ENCODE measurements around the gene MAP3K5.

MAP3K5 gene

GRCh38 chr6:136511926-136512325, 280.4 kb downstream of the MAP3K5 start:
- no peak for DNase-seq (ENCODE audit: low read depth)

GRCh38 chr6:136511397-136511796, 280.9 kb downstream of the MAP3K5 start:
- no peak for DNase-seq (ENCODE audit: low read depth)

- DNase-seq (ENCODE audit: low read depth), result no peak
Observed at GRCh38 chr6:136510782-136511181, 281.5 kb downstream of the MAP3K5 start.

GRCh38 chr6:136510299-136510698, 282.0 kb downstream of the MAP3K5 start:
- no peak for DNase-seq (ENCODE audit: low read depth)

GRCh38 chr6:136508725-136509392, 283.4 kb downstream of the MAP3K5 start:
- no peak for DNase-seq (ENCODE audit: low read depth)
